HFF-Myc (cell line): ENCODE measurements around the gene SPOUT1.

Experiments used
- DNase-seq: peaks from one replicate; pipeline ENCODE4 v3.0.0-alpha.2; 2011; ENCODE audit warnings: low read depth; ENCODE audit errors: extremely low read depth
- H3K4me3 ChIP-seq: replicated peaks from 2 replicates; pipeline ENCODE4 v1.5.1; 2011; ENCODE audit warnings: low read depth, mild to moderate bottlenecking, control low read depth, low read length
- TF ChIP-seq, protein P1 (sequence below): IDR thresholded peaks from 2 replicates; pipeline ENCODE4 v1.5.1; 2012; ENCODE audit warnings: mild to moderate bottlenecking, low read depth, low read length, control low read depth; ENCODE audit errors: missing control alignments

SPOUT1 gene

DNA sequence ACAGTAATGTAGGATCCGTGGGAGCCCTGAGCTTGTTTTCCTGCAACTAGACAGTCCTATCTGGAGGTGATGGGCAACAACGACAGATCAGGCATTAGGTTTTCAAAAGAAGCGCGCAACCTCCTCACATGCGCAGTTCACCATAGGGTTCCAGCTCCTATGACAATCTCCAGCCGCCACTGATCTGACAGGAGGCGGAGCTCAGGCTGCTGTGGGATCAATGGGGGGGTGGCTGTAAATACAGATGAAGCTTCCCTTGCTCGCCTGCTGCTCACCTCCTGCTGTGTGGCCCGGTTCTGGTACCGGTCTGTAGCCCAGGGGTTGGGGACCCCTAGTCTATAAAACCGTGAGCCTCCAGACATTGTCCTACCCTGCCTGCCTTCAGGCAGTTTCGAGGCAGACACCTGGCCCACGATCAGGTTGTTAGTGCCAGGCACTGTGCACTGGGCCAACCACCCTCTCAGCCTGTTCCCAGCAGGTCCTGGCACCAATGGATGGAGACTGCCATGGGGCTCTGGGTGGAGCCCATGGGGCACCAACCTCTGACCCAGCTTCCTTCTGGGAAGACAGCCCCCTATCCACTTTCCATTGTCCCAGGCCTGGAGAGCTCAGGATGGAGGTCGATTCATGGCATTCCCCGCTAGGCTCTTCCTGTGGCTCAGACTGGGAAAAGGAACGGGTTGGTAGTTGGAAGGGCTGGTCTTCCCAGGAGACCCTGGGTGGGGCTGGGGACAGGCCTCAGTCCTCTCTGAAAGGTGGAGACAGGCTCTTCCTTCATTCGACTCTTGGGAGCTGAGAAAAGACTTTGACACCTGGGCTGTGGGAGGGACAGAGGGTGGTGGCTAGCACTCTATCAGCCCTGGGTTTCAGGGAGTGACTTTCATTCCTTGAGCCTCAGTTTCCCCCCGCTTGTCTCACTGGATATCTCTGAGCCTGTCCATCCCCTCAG is 9.6 kb downstream of the SPOUT1 start:
- peak overlapping the region; percentile 62 for H3K4me3 ChIP-seq
- TF ChIP-seq, protein P1, sequence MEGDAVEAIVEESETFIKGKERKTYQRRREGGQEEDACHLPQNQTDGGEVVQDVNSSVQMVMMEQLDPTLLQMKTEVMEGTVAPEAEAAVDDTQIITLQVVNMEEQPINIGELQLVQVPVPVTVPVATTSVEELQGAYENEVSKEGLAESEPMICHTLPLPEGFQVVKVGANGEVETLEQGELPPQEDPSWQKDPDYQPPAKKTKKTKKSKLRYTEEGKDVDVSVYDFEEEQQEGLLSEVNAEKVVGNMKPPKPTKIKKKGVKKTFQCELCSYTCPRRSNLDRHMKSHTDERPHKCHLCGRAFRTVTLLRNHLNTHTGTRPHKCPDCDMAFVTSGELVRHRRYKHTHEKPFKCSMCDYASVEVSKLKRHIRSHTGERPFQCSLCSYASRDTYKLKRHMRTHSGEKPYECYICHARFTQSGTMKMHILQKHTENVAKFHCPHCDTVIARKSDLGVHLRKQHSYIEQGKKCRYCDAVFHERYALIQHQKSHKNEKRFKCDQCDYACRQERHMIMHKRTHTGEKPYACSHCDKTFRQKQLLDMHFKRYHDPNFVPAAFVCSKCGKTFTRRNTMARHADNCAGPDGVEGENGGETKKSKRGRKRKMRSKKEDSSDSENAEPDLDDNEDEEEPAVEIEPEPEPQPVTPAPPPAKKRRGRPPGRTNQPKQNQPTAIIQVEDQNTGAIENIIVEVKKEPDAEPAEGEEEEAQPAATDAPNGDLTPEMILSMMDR, result no peak
- no peak for DNase-seq

DNA sequence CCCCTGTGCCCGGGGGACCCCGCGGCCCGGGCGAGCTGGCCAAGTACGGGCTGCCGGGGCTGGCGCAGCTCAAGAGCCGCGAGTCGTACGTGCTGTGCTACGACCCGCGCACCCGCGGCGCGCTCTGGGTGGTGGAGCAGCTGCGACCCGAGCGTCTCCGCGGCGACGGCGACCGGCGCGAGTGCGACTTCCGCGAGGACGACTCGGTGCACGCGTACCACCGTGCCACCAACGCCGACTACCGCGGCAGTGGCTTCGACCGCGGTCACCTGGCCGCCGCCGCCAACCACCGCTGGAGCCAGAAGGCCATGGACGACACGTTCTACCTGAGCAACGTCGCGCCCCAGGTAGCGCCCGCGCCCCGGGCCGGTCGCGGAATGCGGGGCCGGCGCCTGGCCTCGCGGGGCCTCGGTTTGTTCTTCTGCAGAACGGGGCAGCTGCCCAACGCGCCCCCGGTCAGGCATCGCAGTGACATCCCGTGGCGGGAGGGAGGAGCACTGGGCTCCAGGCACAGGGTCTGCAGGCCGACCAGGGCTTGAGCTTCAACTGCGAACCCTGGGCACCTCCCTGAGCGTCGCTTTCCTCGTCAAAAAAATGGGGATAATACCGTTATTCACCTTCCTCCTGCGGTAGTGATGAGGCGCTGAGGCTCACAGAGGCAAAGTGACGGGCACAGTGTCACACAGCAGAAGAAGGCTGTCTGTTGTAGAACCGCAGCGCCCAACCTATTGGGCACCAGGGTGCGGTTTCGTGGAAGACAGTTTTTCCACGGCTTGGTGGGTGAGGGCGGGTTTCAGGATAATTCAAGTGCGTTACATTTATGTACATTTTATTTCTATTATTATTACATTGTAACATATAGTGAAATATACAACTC is 10.5 kb downstream of the SPOUT1 start:
- H3K4me3 ChIP-seq, result peak overlapping the region; percentile 62
- TF ChIP-seq, protein P1, result no peak
- DNase-seq, result no peak

DNA sequence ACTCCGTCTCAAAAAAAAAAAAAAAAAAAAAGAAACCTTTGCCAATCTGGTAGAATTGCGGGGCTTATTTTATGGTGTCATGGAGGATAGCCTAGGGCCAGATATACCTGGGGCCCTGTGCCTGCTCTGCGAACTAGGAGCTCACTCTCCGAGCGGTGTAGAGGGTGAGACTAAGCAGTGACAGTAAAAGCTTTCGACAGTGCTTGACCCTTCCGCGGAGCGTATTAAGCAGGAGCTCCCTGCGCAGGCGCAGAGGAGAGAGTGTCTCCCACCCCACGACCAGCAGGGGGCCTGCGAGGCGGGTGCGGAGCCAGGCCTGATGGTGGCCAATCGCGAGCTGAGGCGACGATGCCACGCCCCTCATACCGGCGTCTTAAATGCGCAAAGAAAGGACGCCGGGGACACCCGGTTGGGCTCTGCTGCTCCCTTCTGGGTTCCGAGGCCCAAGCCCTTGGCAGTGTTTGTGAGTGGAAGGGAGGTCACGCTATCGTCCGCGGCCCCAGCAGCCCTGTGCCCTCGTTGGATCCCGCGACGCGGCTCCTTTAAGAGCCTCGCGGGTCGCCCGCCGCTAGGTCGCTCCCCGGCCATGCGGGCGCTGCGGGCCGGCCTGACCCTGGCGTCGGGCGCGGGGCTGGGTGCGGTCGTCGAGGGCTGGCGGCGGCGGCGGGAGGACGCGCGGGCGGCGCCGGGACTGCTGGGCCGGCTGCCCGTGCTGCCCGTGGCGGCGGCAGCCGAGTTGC is 11.3 kb downstream of the SPOUT1 start, which contains the start of gene ENDOG:
Gene ENDOG (plus strand): TSS at position 402 of the 740 bp plus-strand sequence. CDS start 185 bp downstream, at position 587.
- TF ChIP-seq, protein P1, result peak; percentile 99
- peak; percentile 88 for DNase-seq
- peak within 1 kb of the TSS; percentile 62 for H3K4me3 ChIP-seq

DNA sequence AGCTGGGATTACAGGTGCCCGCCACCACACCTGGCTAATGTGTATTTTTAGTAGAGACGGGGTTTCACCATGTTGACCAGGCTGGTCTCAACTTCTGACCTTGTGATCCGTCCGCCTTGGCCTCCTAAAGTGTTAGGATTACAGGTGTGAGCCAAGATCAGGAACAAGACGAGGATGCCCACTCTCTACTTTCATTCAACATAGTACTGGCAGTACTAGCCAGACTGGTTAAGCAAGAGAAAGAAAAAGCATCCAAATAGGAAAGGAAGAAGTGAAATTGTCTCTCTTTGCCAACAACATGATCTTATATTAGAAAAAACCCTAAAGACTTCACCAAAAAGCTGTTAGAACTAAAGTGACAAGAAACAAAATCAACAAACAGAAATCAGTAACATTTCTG is 18.7 kb downstream of the SPOUT1 start:
- H3K4me3 ChIP-seq, result no peak overlapping the region
- no peak for DNase-seq
- TF ChIP-seq, protein P1, result no peak

DNA sequence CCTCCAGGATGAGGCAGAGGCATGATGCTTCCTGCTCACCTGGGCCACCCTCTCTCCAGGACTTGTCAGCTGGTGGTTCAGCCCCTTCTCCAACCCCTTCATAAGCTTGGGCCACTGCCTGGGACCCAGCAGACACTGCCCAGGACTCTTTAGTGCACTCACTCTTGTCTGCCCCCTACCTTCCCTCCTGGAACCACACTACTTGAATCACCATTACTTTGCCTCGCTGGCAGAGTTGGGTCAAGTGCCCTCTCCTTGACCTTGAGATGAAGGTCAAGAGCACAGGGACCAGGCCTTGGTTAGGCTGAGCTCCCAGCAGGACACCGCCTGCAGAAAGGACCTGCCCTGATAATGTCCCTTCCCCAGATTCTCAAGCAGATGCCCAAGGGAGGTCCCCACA is 19.8 kb downstream of the SPOUT1 start:
- TF ChIP-seq, protein P1, result peak; percentile 9
- DNase-seq, result no peak
- no peak overlapping the region for H3K4me3 ChIP-seq

DNA sequence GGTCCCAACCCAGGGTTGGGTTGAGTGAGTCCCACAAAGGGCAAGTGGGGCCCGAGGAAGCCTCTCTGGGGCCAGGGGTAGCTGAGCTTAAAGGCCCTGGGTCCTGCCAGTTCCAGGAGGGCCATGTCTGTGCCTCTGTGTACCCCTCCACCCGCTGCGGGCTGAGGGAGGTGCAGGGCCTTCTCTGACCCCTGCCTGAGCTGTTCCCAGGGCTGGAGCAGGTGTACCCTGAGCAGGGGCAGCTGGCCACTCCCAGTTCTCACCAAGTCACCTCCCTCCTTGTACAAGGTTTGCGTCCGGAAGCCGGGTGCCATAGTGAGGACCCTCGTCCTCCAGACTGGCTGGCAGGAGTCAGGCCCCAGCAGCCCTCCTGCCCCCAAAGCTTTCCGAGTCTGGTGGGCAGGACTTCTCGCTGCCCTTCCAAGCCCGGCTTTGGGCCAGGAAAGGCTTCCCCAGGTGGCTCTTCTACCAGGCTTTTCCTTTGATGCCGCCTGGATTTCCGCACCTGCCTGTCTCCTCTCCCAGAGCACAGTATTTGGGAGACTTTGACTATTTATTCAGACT is 20.5 kb downstream of the SPOUT1 start:
- TF ChIP-seq, protein P1, result no peak
- H3K4me3 ChIP-seq, result no peak overlapping the region
- DNase-seq, result no peak
